ENCODE measurements around the gene FUOM. TPM values are rescaled to one million over a fixed set of nuclear protein-coding genes. Genes with fewer than 3 reads are reported as not detected.

FUOM gene
- total RNA-seq, 4 donors from 2014 or later, result 7.9 to 12.2 (median 10.5) TPM

GRCh38 chr10:133364645-133365431, 7.0 kb upstream of the FUOM start:
- Histone ChIP-seq H3K27ac (replicated peaks in 1 of 4) (no peak overlapping the region), H3K36me3 (peaks cover 40 to 84% (median 75%) of the 10 kb centered on the region in 4 donors), H3K4me3 (no peak overlapping the region), H3K9me3 (no peaks in the 10 kb centered on the region), H3K4me1 (peaks cover 0 to 3% (median 0%) of the 10 kb centered on the region in 4 donors), H3K27me3 (no peaks in the 10 kb centered on the region)
- TF ChIP-seq POLR2A (IDR thresholded peaks at IDR 0.05; ENCODE audit: low read depth) (no peak), CTCF (IDR thresholded peaks at IDR 0.05) (no peak), POLR2AphosphoS5 (IDR thresholded peaks at IDR 0.05) (no peak), EP300 (IDR thresholded peaks at IDR 0.05) (no peak)
- intact Hi-C loops (cut with DNase I), result no loop called here
- WGBS, result 85% methylated on average over 29 of the region's 29 CpGs
- no peak for DNase-seq (ENCODE audit: extremely low spot score)

GRCh38 chr10:133362846-133363245, 5.0 kb upstream of the FUOM start:
- Histone ChIP-seq H3K36me3 (peaks cover 28 to 64% (median 56%) of the 10 kb centered on the region in 4 donors), H3K27ac (replicated peaks in 1 of 4) (no peak overlapping the region), H3K4me1 (peaks cover under 1 to 7% (median 2%) of the 10 kb centered on the region in 4 donors), H3K27me3 (peaks cover 0 to under 1% (median under 1%) of the 10 kb centered on the region in 4 donors), H3K9me3 (no peaks in the 10 kb centered on the region), H3K4me3 (no peak overlapping the region)
- intact Hi-C loops (cut with DNase I), result no loop called here
- no peak for DNase-seq (ENCODE audit: extremely low spot score)
- WGBS, result 88% methylated on average over 10 of the region's 13 CpGs
- TF ChIP-seq POLR2A (IDR thresholded peaks at IDR 0.05; ENCODE audit: low read depth) (no peak), CTCF (IDR thresholded peaks at IDR 0.05) (no peak), POLR2AphosphoS5 (IDR thresholded peaks at IDR 0.05) (no peak), EP300 (IDR thresholded peaks at IDR 0.05) (no peak)

GRCh38 chr10:133361773-133362441, 4.1 kb upstream of the FUOM start:
- Histone ChIP-seq H3K4me3 (no peak overlapping the region), H3K27me3 (peaks cover 0 to 10% (median 4%) of the 10 kb centered on the region in 4 donors), H3K9me3 (no peaks in the 10 kb centered on the region), H3K4me1 (peaks cover 10 to 16% (median 10%) of the 10 kb centered on the region in 4 donors), H3K36me3 (peaks cover 26 to 56% (median 52%) of the 10 kb centered on the region in 4 donors), H3K27ac (replicated peaks in 1 of 4) (no peak overlapping the region)
- WGBS, result 80% methylated on average over 18 of the region's 18 CpGs
- intact Hi-C loops (cut with DNase I), result no loop called here
- no peak for TF ChIP-seq POLR2A (IDR thresholded peaks at IDR 0.05; ENCODE audit: low read depth)
- TF ChIP-seq CTCF (IDR thresholded peaks at IDR 0.05), result no peak
- no peak for TF ChIP-seq EP300 (IDR thresholded peaks at IDR 0.05)
- no peak for TF ChIP-seq POLR2AphosphoS5 (IDR thresholded peaks at IDR 0.05)
- DNase-seq (ENCODE audit: extremely low spot score), result no peak

- 88% methylated on average over 5 of the region's 5 CpGs for WGBS
- Histone ChIP-seq H3K27ac (replicated peaks in 1 of 4) (no peak overlapping the region), H3K4me1 (peaks cover 17 to 23% (median 17%) of the 10 kb centered on the region in 4 donors), H3K27me3 (peaks cover 0 to 16% (median 8%) of the 10 kb centered on the region in 4 donors), H3K36me3 (peaks cover 19 to 49% (median 45%) of the 10 kb centered on the region in 4 donors), H3K9me3 (no peaks in the 10 kb centered on the region), H3K4me3 (no peak overlapping the region)
- no peak for TF ChIP-seq EP300 (IDR thresholded peaks at IDR 0.05)
- TF ChIP-seq POLR2A (IDR thresholded peaks at IDR 0.05; ENCODE audit: low read depth), result no peak
- TF ChIP-seq POLR2AphosphoS5 (IDR thresholded peaks at IDR 0.05), result no peak
- TF ChIP-seq CTCF (IDR thresholded peaks at IDR 0.05), result no peak
- intact Hi-C loops (cut with DNase I), result no loop called here
- no peak for DNase-seq (ENCODE audit: extremely low spot score)
Observed at GRCh38 chr10:133361227-133361626, 3.4 kb upstream of the FUOM start.

Data from esophagus muscularis mucosa (tissue), 4 donors.